GM18867 (cell line): Measurements from ENCODE around the gene NUDT16L1.
A peak's percentile ranks its signal among the peaks of the same experiment; 100 is the strongest.
"Not testable (repeated sequence)": the region's sequence is repeated elsewhere in the genome, so short reads cannot be mapped to it uniquely, and the experiment has no call there.

Experiments
- ATAC-seq: cut with Tn5 transposase; IDR thresholded peaks from one replicate; pipeline ENCODE4 v1.9.1; 2021; ENCODE audit warnings: mild to moderate bottlenecking, moderate library complexity; ENCODE audit not compliant: unreplicated experiment

The NUDT16L1 gene

DNA sequence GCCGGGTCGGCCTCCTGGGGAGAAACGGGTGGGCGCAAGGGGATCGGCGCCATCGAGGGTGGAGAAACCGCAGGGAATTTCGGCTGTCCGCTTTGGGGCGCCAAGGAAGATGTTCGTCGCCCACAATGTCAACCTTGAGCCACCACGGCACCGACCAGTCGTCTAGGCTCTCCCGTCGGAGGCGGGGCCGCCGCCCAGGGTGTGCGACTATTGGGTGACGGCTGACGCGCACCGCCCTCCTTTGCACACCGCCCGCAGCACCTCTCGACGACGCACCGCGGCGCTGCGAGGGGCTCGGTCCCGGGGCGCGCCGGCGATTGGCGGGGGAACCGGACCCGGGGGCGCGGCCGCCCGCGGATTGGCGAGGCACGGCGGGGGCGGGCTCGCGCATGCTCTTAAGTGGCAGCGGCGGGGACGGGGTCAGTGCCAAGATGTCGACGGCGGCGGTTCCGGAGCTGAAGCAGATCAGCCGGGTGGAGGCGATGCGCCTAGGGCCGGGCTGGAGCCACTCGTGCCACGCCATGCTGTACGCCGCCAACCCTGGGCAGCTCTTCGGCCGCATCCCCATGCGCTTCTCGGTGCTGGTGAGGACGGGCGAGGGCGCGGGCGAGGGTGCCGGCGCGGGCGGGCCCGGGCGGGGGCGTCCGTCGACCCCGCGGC is at the start of gene NUDT16L1:
TSS of gene NUDT16L1 (plus strand) at position 267 of the 660 bp plus-strand sequence. CDS start at position 432, 165 bp downstream.
- ATAC-seq, result peak; percentile 88

DNA sequence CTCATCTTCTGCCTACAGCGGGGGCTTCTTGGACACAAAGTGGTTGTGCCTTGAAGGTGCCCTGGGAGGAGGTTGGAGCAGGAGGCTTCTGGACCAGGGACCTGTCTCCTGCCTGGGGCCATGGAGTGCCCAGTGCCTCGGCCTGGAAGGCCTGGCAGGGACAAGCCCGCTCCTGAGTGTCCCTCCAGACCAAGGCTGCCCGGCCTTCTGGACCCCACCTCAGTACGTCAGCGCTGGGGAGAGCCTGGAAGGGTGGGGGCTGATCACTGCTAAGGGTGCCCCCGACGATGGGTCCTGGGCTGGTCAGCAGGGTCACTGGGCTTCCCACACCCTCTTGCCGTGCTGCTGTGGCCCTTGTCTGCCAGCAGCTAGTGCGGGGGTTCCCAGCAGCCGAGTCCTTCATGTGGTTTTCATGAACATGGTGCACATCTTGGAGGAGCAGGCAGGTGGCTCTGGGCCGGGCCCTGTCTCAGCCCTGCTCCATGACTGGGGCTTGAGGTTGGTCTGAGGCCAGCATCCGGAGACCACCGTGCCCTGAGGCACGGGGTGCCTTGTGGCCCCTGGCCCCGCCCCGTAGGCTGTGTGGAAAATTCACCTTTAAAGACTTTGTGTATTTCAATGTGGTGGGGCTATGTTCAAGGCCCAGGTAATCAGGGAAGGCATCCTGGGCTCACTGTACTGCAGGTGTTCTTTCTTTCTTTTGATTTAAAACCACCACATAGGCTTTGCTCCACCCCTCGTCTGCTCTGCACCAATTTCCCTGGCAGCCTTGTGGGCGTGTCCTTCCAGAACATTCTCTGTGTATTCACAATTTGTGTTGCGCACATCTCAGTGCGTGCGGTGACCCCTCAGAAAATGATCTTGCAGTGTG is 46.4 kb upstream of the NUDT16L1 start:
- no peak for ATAC-seq

DNA sequence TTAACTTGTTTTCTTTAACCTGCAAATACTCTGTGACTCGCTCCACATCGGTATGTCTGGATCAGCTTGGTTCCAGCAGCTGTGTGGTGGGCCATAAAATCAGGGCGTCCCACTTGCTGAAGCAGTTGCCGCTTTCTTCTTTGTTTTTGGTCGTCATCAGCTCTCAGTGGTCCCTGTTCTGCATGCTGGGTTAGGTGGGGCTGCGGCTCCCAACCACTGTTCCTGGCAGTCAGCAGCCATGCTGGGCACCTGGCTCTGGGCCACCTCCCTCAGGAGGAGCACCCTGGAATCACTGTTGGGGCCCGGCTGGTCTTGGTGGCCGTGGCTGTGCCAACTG is 45.8 kb upstream of the NUDT16L1 start:
- ATAC-seq, result no peak

DNA sequence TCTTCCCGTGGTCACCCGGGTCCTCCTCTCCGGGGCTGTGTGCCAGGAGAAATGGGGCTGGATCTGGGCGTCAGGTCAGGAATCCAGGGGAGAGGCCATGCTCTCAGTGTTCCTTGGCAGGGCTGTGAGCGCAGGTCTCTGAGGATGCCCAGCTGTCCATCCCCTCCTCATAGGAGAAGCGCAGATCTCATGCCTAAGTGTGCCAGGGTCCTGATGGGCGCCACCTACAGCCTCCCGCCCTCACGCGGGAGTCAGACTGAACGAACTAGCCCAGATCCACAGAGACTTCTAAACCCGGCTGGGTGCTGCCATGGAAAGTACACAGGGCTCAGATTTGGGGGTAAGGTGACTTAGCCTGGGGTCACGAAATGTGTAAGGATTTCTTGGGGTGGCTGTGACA is 44.4 kb upstream of the NUDT16L1 start:
- no peak for ATAC-seq

- no peak for ATAC-seq
Measured at GRCh38 chr16:4649744-4650442, 43.5 kb upstream of the NUDT16L1 start.

GRCh38 chr16:4650443-4651074 is 42.8 kb upstream of the NUDT16L1 start:
- not testable (repeated sequence) for ATAC-seq

DNA sequence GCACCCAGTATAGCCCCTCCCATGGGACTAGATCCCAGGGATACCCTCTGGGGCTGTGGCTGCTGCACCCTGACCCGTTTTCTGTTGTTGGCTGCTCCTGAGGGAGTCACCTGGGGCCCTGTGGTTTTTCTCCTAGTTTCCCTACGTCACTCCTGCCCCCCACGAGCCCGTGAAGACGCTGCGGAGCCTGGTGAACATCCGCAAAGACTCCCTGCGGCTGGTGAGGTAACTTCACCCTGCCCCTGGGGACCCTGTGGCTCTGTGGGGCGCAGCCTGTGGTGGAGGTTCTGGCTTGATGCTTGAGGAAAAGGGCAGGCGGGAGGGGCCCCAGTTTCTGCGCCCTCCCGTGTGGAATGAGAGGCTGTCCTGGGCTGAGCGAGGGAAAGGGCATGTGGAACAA is 41.5 kb upstream of the NUDT16L1 start:
- ATAC-seq, result no peak

GRCh38 chr16:4652561-4652960 is 40.8 kb upstream of the NUDT16L1 start:
- ATAC-seq, result no peak

- no peak for ATAC-seq
Measured at GRCh38 chr16:4654011-4654963, 39.1 kb upstream of the NUDT16L1 start.

DNA sequence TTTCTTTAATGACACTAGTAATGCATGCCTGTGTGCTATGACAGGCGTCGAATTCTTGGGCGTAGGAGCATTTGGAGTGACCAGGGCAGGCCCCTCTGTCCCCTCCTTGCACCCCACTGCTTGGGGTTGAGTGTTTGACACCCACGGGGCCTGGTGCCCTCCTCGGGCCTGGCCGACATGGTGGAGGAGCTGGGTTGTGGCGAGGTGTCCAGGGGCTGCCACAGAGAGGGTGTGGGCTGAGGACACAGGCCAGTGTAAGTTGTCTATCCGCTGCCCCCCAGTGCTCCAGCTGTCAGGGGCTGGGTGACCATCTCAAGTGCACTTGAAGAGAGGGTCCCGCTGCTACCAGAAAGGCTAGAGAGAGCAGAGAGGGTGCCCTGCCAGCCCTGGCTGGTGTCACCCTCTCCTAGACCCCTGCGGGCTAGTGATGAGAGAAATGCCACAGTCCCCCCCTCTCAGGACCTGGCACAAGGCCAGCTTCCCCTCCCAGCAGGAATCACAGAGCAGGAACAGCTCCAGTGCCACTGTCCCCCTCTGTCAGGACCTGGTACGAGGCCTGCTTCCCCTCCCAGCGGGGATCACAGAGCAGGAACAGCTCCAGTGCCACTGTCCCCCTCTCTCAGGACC is 38.3 kb upstream of the NUDT16L1 start:
- ATAC-seq, result no peak

DNA sequence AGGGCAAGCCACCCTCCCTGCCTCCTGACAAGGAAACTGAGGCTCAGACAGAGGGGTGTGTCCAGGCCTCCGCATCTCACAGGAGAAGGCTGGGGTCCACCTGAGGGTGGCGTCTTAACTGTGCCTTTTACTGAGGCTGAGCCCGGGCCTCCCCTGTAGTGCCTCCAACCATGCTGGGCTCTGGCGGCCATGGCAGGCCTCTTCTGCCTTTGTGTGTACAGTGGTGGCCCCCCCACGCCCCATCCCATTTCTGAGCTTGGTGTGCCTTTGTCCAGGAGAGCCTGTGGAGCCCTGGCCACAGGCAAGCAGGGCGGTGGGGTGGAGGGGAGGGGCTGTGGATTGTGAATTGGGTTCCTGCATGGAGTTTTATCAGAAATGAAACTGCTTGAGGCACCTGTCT is 37.6 kb upstream of the NUDT16L1 start:
- ATAC-seq, result no peak

DNA sequence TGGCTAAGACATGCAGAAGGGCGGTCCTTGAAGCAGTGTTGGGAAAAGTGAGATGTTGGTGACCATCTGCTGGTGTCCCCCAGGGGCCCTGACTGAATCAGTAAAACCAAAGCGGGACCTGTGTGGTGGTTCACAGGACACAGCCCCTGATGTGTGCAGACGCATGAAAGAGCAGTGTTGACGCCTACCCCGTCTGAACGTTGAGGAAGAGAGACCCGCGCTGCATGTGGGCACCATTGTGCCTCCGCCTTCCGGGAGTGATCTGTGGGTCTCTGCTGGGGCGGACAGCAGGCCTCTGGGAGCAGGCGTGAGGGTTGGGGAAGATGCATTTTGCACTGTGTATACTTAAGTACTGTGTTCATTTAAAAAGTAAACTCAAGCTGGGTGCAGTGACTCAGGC is 37.1 kb upstream of the NUDT16L1 start:
- no peak for ATAC-seq

- ATAC-seq, result no peak
Measured at GRCh38 chr16:4656695-4657686, 36.4 kb upstream of the NUDT16L1 start.

GRCh38 chr16:4659363-4660353 is 33.7 kb upstream of the NUDT16L1 start:
- no peak for ATAC-seq

DNA sequence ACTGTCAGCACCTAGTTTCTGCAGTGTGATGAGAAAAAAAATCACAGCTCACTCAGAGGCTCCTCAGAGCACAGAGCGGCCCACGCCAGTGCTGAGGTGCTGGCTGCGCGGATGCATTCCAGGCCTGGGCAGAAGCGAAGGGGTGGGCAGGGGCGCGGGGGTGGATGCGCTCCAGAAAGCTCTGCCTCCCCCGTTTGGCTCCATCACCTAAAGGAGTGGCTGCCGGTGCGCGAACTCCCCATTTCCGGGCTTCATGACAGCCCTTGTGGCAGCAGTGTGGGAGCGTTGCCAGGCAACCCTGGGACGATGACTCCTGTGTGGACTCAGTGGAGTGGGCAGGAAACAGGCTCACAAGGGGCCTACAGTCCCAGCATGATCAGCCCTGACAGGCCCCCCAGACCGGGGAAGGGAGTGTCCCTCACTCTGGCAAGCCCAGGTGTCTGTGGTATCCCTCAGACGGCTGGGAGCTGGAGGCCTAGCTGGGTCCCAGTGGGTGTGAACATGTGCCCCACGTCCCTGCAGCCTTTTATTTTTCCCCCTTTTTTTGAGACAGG is 32.8 kb upstream of the NUDT16L1 start:
- no peak for ATAC-seq

GRCh38 chr16:4661661-4662060 is 31.7 kb upstream of the NUDT16L1 start:
- ATAC-seq, result no peak

GRCh38 chr16:4663465-4663776 is 29.9 kb upstream of the NUDT16L1 start:
- no peak for ATAC-seq
